KMS-11 (cell line): ENCODE measurements around the gene SPECC1.
"Not testable (repeated sequence)": the region's sequence is repeated elsewhere in the genome, so short reads cannot be mapped to it uniquely, and the experiment has no call there.

Experiments
- H2AFZ ChIP-seq: fragments of 200-600 bp; sonication (generic); 2 replicates; pipeline ENCODE4 v1.6.1; 2016; ENCODE audit warnings: antibody characterized with exemption, mixed run types, low read depth
- H3K27ac ChIP-seq: fragments of 200-600 bp; sonication (generic); 2 replicates; pipeline ENCODE4 v1.6.1; 2016; ENCODE audit warnings: mild to moderate bottlenecking, mixed run types
- H3K27me3 ChIP-seq: fragments of 200-600 bp; sonication (generic); 2 replicates; pipeline ENCODE4 v1.6.1; 2017; ENCODE audit warnings: mild to moderate bottlenecking, low read depth, mixed run types, moderate library complexity; ENCODE audit not compliant: insufficient read depth
- H3K36me3 ChIP-seq: fragments of 200-600 bp; sonication (generic); 2 replicates; pipeline ENCODE4 v1.6.1; 2017; ENCODE audit warnings: mild to moderate bottlenecking, mixed run types; ENCODE audit not compliant: insufficient read depth
- H3K4me1 ChIP-seq: fragments of 200-600 bp; sonication (generic); 2 replicates; pipeline ENCODE4 v1.6.1; 2016; ENCODE audit warnings: mild to moderate bottlenecking, low read depth, mixed run types; ENCODE audit not compliant: poor library complexity, severe bottlenecking
- H3K4me2 ChIP-seq: fragments of 200-600 bp; sonication (generic); 2 replicates; pipeline ENCODE4 v1.7.0; 2016; ENCODE audit warnings: mild to moderate bottlenecking, mixed run types
- H3K4me3 ChIP-seq: fragments of 200-600 bp; sonication (generic); IDR thresholded peaks from 2 replicates; pipeline ENCODE4 v1.6.1; 2017; ENCODE audit warnings: low read depth, low read length, mixed read lengths; ENCODE audit not compliant: insufficient read depth
- H3K79me2 ChIP-seq: fragments of 200-600 bp; sonication (generic); 2 replicates; pipeline ENCODE4 v1.6.1; 2016; ENCODE audit warnings: low read depth, mixed run types; ENCODE audit not compliant: insufficient read depth
- H3K9ac ChIP-seq: fragments of 200-600 bp; sonication (generic); 2 replicates; pipeline ENCODE4 v1.6.1; 2016; ENCODE audit warnings: mild to moderate bottlenecking, mixed run types
- H4K20me1 ChIP-seq: fragments of 200-600 bp; sonication (generic); 2 replicates; pipeline ENCODE4 v1.6.1; 2016; ENCODE audit warnings: mild to moderate bottlenecking, mixed run types; ENCODE audit not compliant: insufficient read depth

The SPECC1 gene

GRCh38 chr17:20352567-20352966 is 343.4 kb downstream of the SPECC1 start:
- not testable (repeated sequence) for H3K79me2 ChIP-seq, H3K36me3 ChIP-seq, H3K4me2 ChIP-seq, H3K4me1 ChIP-seq, H2AFZ ChIP-seq, H4K20me1 ChIP-seq, H3K27me3 ChIP-seq, H3K9ac ChIP-seq, H3K27ac ChIP-seq, H3K4me3 ChIP-seq

- H3K9ac ChIP-seq, H4K20me1 ChIP-seq, H3K36me3 ChIP-seq, H3K4me1 ChIP-seq, H3K27ac ChIP-seq, H3K27me3 ChIP-seq, H2AFZ ChIP-seq, H3K4me3 ChIP-seq, H3K4me2 ChIP-seq, H3K79me2 ChIP-seq: not testable (repeated sequence)
These were observed 354.7 kb downstream of the SPECC1 start for GRCh38 chr17:20363846-20364245.
